Measurements from ENCODE around the gene RBM23.
"Not testable (repeated sequence)": the region's sequence is repeated elsewhere in the genome, so short reads cannot be mapped to it uniquely, and the experiment has no call there.

The RBM23 gene

DNA sequence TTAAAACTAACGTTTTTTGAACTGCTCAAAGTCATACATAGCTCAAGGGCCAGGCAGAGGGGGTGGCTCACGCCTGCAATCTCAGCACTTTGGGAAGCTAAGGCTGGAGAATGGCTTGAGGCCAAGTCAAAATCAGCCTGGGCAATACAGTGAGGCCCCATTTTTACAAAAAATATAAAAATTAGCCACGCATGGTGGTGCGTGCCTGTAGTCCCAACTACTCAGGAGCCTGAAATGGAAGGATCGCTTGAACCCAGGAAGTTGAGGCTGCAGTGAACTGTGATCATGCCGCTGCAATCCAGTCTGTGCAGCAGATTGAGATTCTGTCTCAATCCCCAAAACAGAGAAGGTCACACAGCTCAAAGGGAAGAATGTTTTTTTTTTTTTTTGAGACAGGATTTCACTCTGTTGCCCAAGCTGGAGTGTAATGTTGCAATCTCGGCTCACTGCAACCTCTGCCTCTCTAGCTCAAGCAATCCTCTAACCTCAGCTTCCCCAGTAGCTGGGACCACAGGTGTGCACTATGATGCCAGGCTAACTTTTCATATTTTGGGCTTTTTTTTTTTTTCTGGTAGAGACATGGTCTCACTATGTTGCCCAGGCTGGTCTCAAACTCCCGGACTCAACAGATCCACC lies 2.9 kb downstream of the RBM23 start:
- DNase-seq = no peak

DNA sequence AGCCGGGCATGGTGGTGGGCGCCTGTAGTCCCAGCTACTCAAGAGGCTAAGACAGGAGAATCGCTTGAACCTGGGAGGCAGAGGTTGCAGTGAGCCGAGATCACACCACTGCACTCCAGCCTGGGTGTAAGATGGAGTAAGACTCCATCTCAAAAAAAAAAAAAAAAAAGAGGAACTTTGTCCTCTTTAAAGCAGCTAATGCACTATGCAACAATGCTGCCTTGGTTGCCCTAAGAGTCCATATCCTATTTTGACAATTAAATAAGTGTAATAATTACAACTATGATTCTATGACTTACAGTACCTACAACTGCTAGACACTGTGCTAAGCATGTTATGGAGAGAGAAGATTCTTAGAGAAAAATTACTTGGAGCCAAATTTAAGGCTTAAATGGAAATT lies 4.1 kb downstream of the RBM23 start:
- not testable (repeated sequence) for DNase-seq

DNA sequence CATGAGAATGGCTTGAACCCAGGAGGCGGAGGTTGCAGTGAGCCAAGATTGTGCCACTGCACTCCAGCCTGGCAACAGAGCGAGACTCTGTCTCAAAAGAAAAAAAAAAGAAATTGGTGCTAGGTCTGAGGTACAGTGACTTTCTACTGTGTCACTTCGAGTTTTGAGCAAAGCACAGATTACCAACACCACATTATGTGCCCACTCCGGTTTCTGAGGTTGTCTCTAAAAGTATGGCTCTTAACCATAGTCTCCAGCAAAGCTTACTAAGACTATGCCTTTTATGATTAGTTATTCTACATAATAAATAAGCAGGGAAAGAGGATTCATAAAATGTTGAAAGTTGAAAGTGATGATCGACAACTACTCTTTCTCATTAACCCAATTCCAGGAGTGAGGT lies 8.0 kb downstream of the RBM23 start:
- DNase-seq = no peak

GRCh38 chr14:22908601-22909000 lies 10.3 kb downstream of the RBM23 start:
- no peak for DNase-seq

DNA sequence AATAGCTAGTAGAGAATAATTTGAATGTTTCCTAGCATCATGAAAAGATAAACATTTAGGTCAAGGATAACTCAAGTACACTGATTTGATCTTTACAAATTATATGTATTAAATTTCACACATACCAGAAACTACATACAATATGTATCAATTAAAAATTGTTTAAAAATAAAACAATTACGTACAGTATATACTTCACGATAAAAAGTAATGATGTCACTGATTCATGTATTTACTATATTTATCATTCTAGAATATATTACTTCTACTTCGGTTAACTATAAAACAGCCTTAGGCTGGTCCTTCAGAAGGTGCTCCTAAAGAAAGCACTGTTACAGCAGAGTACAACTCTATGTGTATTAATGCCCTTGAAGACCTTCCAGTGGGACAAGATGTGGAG lies 11.5 kb downstream of the RBM23 start:
- no peak for DNase-seq

- no peak for DNase-seq
Observed at GRCh38 chr14:22906073-22906472, 12.9 kb downstream of the RBM23 start.

GRCh38 chr14:22905627-22906026 lies 13.3 kb downstream of the RBM23 start:
- no peak for DNase-seq

DNA sequence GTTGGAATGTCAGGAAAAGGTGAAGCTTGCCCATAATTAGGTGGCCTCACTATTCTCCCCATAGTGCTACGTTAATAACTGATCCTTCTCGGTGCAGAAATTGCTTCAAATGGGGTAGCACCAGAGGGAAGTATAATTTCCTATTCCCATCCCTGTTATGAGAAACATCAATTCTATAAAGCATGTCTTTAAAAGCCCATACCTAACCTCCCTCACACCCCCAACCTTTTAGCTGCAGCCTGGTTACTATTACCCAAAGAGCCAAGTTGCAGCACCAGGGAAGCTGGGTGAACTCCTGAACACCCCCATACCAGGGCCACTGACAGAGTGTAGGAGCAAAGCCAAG lies 15.2 kb downstream of the RBM23 start:
- DNase-seq = no peak

- DNase-seq = no peak
Observed at GRCh38 chr14:22901799-22902198, 17.1 kb downstream of the RBM23 start.

GRCh38 chr14:22900081-22900799 lies 18.7 kb downstream of the RBM23 start:
- DNase-seq = peak in 1 of 2 donors; percentile 62

GRCh38 chr14:22898302-22899090 lies 20.5 kb downstream of the RBM23 start:
- DNase-seq = no peak

GRCh38 chr14:22897357-22897756 lies 21.6 kb downstream of the RBM23 start:
- DNase-seq = no peak

- DNase-seq = no peak
Observed at GRCh38 chr14:22896760-22897159, 22.2 kb downstream of the RBM23 start.

DNA sequence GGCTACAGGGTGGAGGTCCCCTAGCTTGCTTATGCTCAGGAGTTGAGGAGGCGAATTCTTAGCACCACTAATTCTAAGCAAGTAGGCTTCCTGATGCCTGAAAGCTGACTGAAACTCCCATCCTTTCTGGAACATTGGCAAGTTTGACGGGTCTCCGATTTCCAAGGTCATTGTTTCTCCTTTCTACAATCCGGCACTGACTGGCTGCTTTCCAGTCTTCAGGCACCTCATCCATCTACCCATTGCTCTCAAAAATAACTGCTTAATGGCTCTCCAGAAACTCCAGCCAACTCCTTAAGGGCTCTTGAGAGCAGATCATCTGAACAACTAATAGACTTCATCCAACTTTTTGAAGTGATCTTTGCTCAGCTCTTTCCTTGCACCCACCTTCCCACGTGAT lies 22.6 kb downstream of the RBM23 start:
- DNase-seq = no peak

DNA sequence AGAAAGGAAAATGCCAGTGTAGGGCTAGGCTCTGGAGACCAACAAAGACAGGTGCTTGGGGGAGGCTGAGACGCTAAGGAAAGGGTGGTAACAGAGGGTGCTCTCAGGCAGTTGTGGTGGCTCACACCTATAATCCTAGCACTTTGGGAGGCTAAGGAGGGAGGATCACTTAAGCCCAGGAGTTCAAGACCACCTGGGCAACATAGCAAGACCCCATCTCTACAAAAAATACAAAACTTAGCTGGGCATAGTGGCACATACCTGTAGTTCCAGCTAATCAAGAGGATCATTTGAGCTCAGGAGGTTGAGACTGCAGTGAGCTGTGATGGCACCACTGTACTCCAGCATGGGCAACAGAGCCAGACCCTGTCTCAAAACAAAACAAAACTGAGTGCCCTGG lies 23.5 kb downstream of the RBM23 start:
- DNase-seq = no peak

DNA sequence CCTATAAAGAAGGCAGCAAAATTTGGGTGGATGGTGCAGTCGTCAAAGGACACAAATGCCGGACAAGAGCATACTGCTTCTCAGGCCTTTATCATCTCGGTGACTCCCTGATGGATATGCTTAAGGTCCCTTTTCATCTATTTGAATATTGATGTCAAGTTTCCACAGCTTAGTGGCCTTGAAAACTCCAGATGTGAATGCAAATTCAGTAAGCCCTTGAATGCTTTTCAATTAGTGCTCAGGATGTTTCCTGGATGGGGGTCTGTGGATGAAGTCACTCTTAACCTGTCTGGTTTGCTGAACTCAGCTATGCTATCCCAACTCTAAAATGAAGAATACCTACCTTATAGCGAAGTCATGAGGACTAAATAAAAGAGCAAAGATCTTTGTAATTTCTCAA lies 25.2 kb downstream of the RBM23 start:
- DNase-seq = no peak

DNA sequence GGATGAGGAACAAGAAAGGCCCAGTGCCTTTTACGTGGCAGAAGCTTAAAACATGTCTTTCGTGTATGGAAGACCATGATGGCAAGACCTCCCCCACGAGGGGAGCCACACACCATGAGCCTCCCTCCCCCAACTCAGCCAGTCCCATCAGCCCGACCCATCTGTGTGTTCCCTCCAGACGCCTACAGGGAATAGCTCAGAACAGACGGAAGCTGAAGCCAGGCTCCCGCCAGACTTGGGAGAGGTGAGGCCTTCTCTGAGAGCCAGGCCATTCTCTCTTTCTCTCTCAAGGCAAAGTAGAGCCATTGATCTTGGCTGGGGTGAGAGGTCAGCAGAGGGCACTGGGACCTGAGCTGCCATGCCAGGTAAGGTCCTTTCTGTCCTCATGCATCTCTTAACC lies 26.5 kb downstream of the RBM23 start:
- no peak for DNase-seq

DNA sequence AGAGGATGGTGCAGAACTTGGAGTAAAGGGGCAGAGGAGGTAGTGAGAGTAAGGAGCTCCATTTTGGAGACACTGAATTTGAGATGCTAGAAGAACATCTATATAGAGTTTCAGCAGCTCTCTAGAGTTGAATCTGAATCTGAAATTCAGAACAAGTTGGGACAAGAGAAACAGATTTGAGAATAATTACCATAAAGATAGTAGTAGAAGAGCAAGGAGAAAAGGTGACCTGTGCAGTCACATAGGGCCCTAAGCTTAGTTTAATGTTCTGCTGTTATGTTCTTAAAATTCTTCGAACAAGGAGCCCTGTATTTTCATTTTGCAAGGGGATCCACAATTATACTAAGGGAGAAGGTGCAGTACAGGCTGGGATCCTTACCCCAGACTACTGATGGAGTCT lies 28.5 kb downstream of the RBM23 start:
- DNase-seq = no peak

DNA sequence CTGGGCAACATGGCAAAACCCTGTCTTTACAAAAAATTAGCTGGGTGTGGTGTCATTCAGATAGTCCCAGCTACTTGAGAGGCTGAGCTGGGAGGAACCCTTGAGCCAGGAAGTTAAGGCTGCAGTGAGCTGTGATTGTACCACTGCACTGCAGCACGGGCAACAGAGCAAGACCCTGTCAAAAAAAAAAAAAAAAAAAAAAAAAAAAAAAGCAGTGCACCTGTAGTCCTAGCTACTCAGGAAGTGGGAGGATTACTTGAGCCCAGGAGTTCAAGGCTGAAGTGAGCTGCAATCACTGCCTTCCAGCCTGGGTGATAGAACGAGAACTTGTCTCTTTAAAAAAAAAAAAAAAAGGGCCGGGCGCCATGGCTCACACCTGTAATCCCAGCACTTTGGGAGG lies 30.3 kb downstream of the RBM23 start:
- DNase-seq = no peak

DNA sequence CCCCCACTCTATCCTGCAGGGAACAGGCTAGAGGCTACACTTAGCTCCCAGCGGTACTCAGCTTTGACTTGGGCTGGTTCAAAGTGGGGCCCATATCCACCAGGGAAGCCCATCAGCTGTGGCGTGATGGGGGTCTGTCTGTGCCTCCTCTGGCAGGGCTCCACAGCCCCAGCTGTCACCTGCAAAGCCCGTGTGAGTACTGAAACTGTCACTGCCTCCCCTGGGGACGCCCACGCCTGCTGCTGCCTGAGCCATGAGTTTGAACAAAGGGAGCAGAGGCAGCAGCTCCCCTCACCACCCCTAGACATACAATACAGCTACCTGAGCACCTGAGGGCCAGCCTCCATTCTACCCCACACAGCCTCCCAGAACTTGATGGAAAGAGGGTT lies 31.0 kb downstream of the RBM23 start:
- no peak for DNase-seq

DNA sequence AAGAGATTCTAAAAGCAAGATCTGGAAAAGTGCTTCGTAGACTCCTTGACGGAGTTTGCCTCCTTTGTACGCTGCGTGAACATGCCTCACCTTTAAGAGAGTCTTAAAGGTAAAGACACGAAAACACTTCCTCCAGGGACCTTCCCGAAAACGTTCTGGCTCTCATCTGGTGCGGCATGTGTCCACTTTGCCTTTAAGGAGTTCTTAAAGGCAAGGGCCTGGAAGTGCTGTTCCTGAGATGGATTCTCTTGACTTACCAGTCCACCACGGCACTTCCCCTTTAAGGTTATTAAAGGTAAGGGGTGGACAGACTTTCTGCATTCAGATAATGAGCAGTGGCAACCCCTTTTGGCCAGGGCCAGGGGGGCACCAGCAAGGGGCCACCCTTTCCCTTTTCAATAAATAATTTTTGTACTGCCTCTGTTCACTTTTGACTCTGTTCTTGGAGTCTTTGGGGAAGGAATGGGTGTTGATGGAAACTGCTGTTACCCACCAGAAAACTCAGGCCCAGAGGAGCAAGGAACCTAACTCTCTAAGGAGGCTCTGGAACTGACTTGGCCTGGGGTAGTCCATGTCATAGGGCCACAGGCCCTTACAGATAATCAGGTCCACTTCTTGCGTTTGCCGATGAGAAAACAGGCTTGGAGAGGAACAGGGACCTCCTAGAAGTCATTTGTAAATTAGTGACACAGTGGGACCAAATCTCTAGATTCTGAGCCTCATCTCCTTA lies 31.5 kb downstream of the RBM23 start:
- DNase-seq = no peak

- no peak for DNase-seq
Observed at GRCh38 chr14:22886500-22887259, 32.3 kb downstream of the RBM23 start.

GRCh38 chr14:22885975-22886374 lies 33.0 kb downstream of the RBM23 start:
- DNase-seq = no peak

Data from bone marrow (tissue), 2 donors.